ENCODE results near the gene TPST2. TPM values are rescaled to one million over a fixed set of nuclear protein-coding genes. Genes with fewer than 3 reads are reported as not detected.

TPST2 gene
- total and polyA plus RNA-seq, 2 of the 4 experiments (the other 2 are of a cell fraction): 42.5 to 63.6 TPM

- H2BK5ac ChIP-seq (ENCODE audit: low read depth, low read length, poor library complexity, severe bottlenecking): no peak overlapping the region
- H4K5ac ChIP-seq (ENCODE audit: low read depth, low read length): no peak overlapping the region
- no peak overlapping the region for H3K27ac ChIP-seq (ENCODE audit: insufficient read depth, low read length)
- H4K91ac ChIP-seq (ENCODE audit: insufficient read depth, low read depth, low read length): no peak overlapping the region
- H3K36me3 ChIP-seq (ENCODE audit: control insufficient read depth, insufficient read depth, low read length): no peaks in the 10 kb centered on the region; the same call in 1 of the 2 replicates
- TF ChIP-seq SMC3 (IDR thresholded peaks at IDR 0.05; ENCODE audit: low read depth, low read length) (no peak), MXI1 (IDR thresholded peaks at IDR 0.05; ENCODE audit: borderline replicate concordance, low read depth, low read length) (no peak), RFX5 (IDR thresholded peaks at IDR 0.05; ENCODE audit: low read depth, low read length) (no peak), FOS (IDR thresholded peaks at IDR 0.05; ENCODE audit: low read depth, low read length) (no peak), RCOR1 (IDR thresholded peaks at IDR 0.05; ENCODE audit: insufficient replicate concordance, low read length) (no peak), CEBPB (IDR thresholded peaks at IDR 0.05; ENCODE audit: low read depth, low read length) (no peak), CHD1 (IDR thresholded peaks at IDR 0.05; ENCODE audit: low read depth, low read length) (no peak), ELK1 (IDR thresholded peaks at IDR 0.05; ENCODE audit: borderline replicate concordance, low read depth, low read length) (no peak)
- intact Hi-C loops (cut with micrococcal nuclease) (no loop called here), dilution Hi-C loops (cut with HindIII; ENCODE audit: low sequenced_read_pairs, unreplicated experiment) (no loop called here), in situ Hi-C loops (cut with MboI; ENCODE audit: low sequenced_read_pairs) (no loop called here)
- no peak overlapping the region for H3K4me3 ChIP-seq (ENCODE audit: insufficient read depth, low read depth, low read length)
- H3K4me2 ChIP-seq (ENCODE audit: low read depth, low read length): no peak overlapping the region
- ChIA-PET CTCF (no interaction called here), POLR2A (ENCODE audit: unreplicated experiment) (no interaction called here)
- peaks cover 30% of the 10 kb centered on the region for H3K9me1 ChIP-seq (ENCODE audit: insufficient read depth, low read length)
- no peak overlapping the region for H3K9ac ChIP-seq (ENCODE audit: low read depth, low read length)
- H3K56ac ChIP-seq (ENCODE audit: extremely low read depth, insufficient read depth, low read length): no peak overlapping the region
- H2BK15ac ChIP-seq (ENCODE audit: low read depth, low read length): no peak overlapping the region
- H3K27me3 ChIP-seq (ENCODE audit: control insufficient read depth, insufficient read depth, low read length): no peaks in the 10 kb centered on the region
- H2AK9ac ChIP-seq (replicated peaks; ENCODE audit: low read depth, low read length, poor library complexity): no peak overlapping the region
- ATAC-seq (ENCODE audit: low read depth): no peak
- H3K18ac ChIP-seq (ENCODE audit: low read depth, low read length): no peak overlapping the region
- H3K4me1 ChIP-seq (ENCODE audit: control insufficient read depth, insufficient read depth, low read length): peaks cover 23% of the 10 kb centered on the region
- H4K20me1 ChIP-seq (ENCODE audit: insufficient read depth, low read length): no peaks in the 10 kb centered on the region
- H3K9me3 ChIP-seq (ENCODE audit: control insufficient read depth, insufficient read depth, low read length): no peaks in the 10 kb centered on the region
- H3K23ac ChIP-seq (ENCODE audit: low read depth, low read length): no peak overlapping the region
- no peak overlapping the region for H3K14ac ChIP-seq (replicated peaks; ENCODE audit: low read depth, low read length)
- no peak overlapping the region for H2AFZ ChIP-seq (replicated peaks; ENCODE audit: low read length, poor library complexity)
- H2BK120ac ChIP-seq (ENCODE audit: low read depth, low read length): no peak overlapping the region
- DNase-seq: no peak
- no TSS peak for BruUV-seq (replicated peaks)
- peaks cover 43 to 79% of the 10 kb centered on the region in 2 experiments for H3K79me1 ChIP-seq (ENCODE audit: low read depth in 1 of 2, low read length in 2 of 2)
- H4K8ac ChIP-seq (ENCODE audit: low read depth in 2 of 2, low read length in 2 of 2): no peak overlapping the region; a peak in 1 of 4 replicates
- peak overlapping the region; percentile 43 for H2BK20ac ChIP-seq (ENCODE audit: low read depth, low read length)
- no peak overlapping the region for H2AK5ac ChIP-seq (ENCODE audit: low read depth, low read length)
- 100% methylated on average over 1 of the region's 6 CpGs; no CpG with 5 or more reads in 1 of the 2 experiments for WGBS, 2 experiments (ENCODE audit: extremely low coverage in 2 of 2, insufficient read length in 1 of 2)
- 0 out of 2 replicates have a peak overlapping the region, but pooled peaks have one; percentile 15 for H3K4ac ChIP-seq (ENCODE audit: low read depth, low read length)
Measured at GRCh38 chr22:26548984-26549383, 40.9 kb downstream of the TPST2 start.
